Keratinocyte (primary cell): ENCODE results near the gene LIPT2. TPM values are rescaled to one million over a fixed set of nuclear protein-coding genes. Genes with fewer than 3 reads are reported as not detected.

Source experiments
- DNase-seq: peaks from one replicate; pipeline ENCODE4 v3.0.0-alpha.2; 2011; ENCODE audit warnings: low read depth, missing footprints, low spot score
- FAIRE-seq: peaks from 2 replicates; lab custom pipeline; 2011; peaks lifted over from hg19 to GRCh38; lab: Jason Lieb, UNC
- H2AFZ ChIP-seq: 2 replicates; pipeline ENCODE4 v1.6.0; 2012; ENCODE audit warnings: low read length, control low read depth, inconsistent platforms; ENCODE audit not compliant: control insufficient read depth
- H3K27ac ChIP-seq: 2 replicates; pipeline ENCODE4 v1.5.1; 2011; ENCODE audit warnings: low read length; ENCODE audit not compliant: control insufficient read depth, insufficient read depth
- H3K27me3 ChIP-seq: 3 replicates; pipeline ENCODE4 v1.6.0; 2011; ENCODE audit warnings: low read length; ENCODE audit not compliant: control insufficient read depth, insufficient read depth; ENCODE audit errors: extremely low read depth
- H3K36me3 ChIP-seq, 2 experiments: 2 replicates in 1 of 2; 3 replicates in 1 of 2; pipeline ENCODE4 v1.5.1; 2011; ENCODE audit warnings: low read length in 2 of 2, mild to moderate bottlenecking in 1 of 2; ENCODE audit not compliant: control insufficient read depth in 2 of 2, insufficient read depth in 2 of 2; ENCODE audit errors: extremely low read depth in 1 of 2
- H3K4me1 ChIP-seq: 3 replicates; pipeline ENCODE4 v1.5.1; 2011; ENCODE audit warnings: low read length; ENCODE audit not compliant: control insufficient read depth, insufficient read depth; ENCODE audit errors: extremely low read depth
- H3K4me2 ChIP-seq: 3 replicates; pipeline ENCODE4 v1.6.0; 2011; ENCODE audit warnings: low read depth, low read length; ENCODE audit not compliant: control insufficient read depth, insufficient read depth; ENCODE audit errors: extremely low read depth
- H3K4me3 ChIP-seq, 3 experiments: fragments of 200-600 bp in 1 of 3; sonication (generic) in 1 of 3; 2 replicates in 2 of 3; 3 replicates in 1 of 3; pipeline ENCODE4 v1.5.1; 2011 to 2016; ENCODE audit warnings: low read length in 3 of 3, mild to moderate bottlenecking in 3 of 3, control low read depth in 2 of 3, inconsistent platforms in 1 of 3, low read depth in 1 of 3, mixed read lengths in 1 of 3, mixed run types in 1 of 3, moderate library complexity in 1 of 3; ENCODE audit not compliant: control insufficient read depth in 2 of 3, insufficient read depth in 2 of 3; ENCODE audit errors: extremely low read depth in 1 of 3
- H3K79me2 ChIP-seq: 2 replicates; pipeline ENCODE4 v1.6.0; 2012; ENCODE audit warnings: low read length; ENCODE audit not compliant: control insufficient read depth, insufficient read depth
- H3K9ac ChIP-seq: 3 replicates; pipeline ENCODE4 v1.6.0; 2011; ENCODE audit warnings: low read length; ENCODE audit not compliant: control insufficient read depth, insufficient read depth; ENCODE audit errors: extremely low read depth
- H3K9me1 ChIP-seq: 3 replicates; pipeline ENCODE4 v1.6.0; 2011; ENCODE audit warnings: low read length; ENCODE audit not compliant: control insufficient read depth, insufficient read depth; ENCODE audit errors: extremely low read depth
- H3K9me3 ChIP-seq: 2 replicates; pipeline ENCODE4 v1.5.1; 2012; ENCODE audit warnings: low read depth, low read length; ENCODE audit not compliant: control insufficient read depth
- H4K20me1 ChIP-seq: 3 replicates; pipeline ENCODE4 v1.6.0; 2011; ENCODE audit warnings: low read length; ENCODE audit not compliant: control insufficient read depth, insufficient read depth; ENCODE audit errors: extremely low read depth
- CTCF ChIP-seq, 3 experiments: IDR thresholded peaks in 1 of 3; conservative IDR thresholded peaks in 1 of 3; optimal IDR thresholded peaks in 1 of 3; 2 replicates in 2 of 3; 3 replicates in 1 of 3; pipeline versions ENCODE3 to v1.5.1; 2011; ENCODE audit warnings: low read length in 3 of 3, mild to moderate bottlenecking in 3 of 3, moderate library complexity in 2 of 3, control low read depth in 1 of 3, inconsistent platforms in 1 of 3; ENCODE audit not compliant: insufficient read depth in 2 of 3; ENCODE audit errors: extremely low read depth in 1 of 3
- EZH2 ChIP-seq: IDR thresholded peaks from one replicate; pipeline ENCODE4 v1.6.1; 2012; ENCODE audit warnings: inconsistent platforms, mild to moderate bottlenecking, low read length, moderate library complexity
- dilution Hi-C: fragments of 300-500 bp; cut with MboI; formaldehyde crosslinking; loops from one replicate; pipeline ENCODE4 v1.7.0; 2020; ENCODE audit warnings: low sequenced_read_pairs; ENCODE audit not compliant: extremely low pct_ligation_motif_present
- polyA plus RNA-seq, 5 experiments: library from polyadenylated mRNA; depleted of rRNA in 3 of 5; stranded (reverse) in 3 of 5; stranded (forward) in 1 of 5; unstranded in 1 of 5; fragments of >200 nt; gene quantifications; 1 replicate in 1 of 5; 2 replicates in 3 of 5; 3 replicates in 1 of 5; pipeline versions ENCODE4 v1.2.1 to v1.2.3, GENCODE V29; 2011 to 2012; ENCODE audit warnings: missing spikeins in 2 of 5, low read depth in 1 of 5, low replicate concordance in 1 of 5

Gene LIPT2
- polyA plus RNA-seq, 1 donor (not counting 4 experiments of a cell fraction or from before 2014, with no cell fraction given) = 2.3 TPM

- H3K9me3 ChIP-seq = no peaks in the 10 kb centered on the region
- no peak for FAIRE-seq
- dilution Hi-C loops = no loop called here
Observed at GRCh38 chr11:74476536-74476935, 17.0 kb downstream of the LIPT2 start.

GRCh38 chr11:74474316-74474715 lies 19.2 kb downstream of the LIPT2 start:
- H3K9me3 ChIP-seq = no peaks in the 10 kb centered on the region
- no peak for TF ChIP-seq EZH2
- no peak for FAIRE-seq
- H3K79me2 ChIP-seq = no peaks in the 10 kb centered on the region
- H3K4me1 ChIP-seq = no peaks in the 10 kb centered on the region
- H3K27ac ChIP-seq = no peak overlapping the region
- H4K20me1 ChIP-seq = no peaks in the 10 kb centered on the region
- H3K9me1 ChIP-seq = no peaks in the 10 kb centered on the region
- dilution Hi-C loops = no loop called here
- H3K27me3 ChIP-seq = peaks cover 8% of the 10 kb centered on the region
- DNase-seq = no peak
- no peak overlapping the region for H3K9ac ChIP-seq
- no peak overlapping the region for H2AFZ ChIP-seq
- H3K4me2 ChIP-seq = no peak overlapping the region
- H3K36me3 ChIP-seq = no peaks in the 10 kb centered on the region
- no peak overlapping the region for H3K4me3 ChIP-seq

More at GRCh38 chr11:74476536-74476935, 17.0 kb downstream of the LIPT2 start:
- TF ChIP-seq CTCF (optimal IDR thresholded peaks at IDR 0.05 in 1 of 3, IDR thresholded peaks at IDR 0.05 in 1 of 3, conservative IDR thresholded peaks at IDR 0.05 in 1 of 3; ENCODE audit: extremely low read depth in 1 of 3, insufficient read depth in 2 of 3, low read length in 3 of 3) (no peak), EZH2 (no peak)
- Histone ChIP-seq H3K4me2 (no peak overlapping the region), H3K9me1 (no peaks in the 10 kb centered on the region), H3K9ac (no peak overlapping the region), H4K20me1 (no peaks in the 10 kb centered on the region), H3K27me3 (peaks cover 8% of the 10 kb centered on the region), H2AFZ (no peak overlapping the region), H3K4me1 (no peaks in the 10 kb centered on the region), H3K36me3 (no peaks in the 10 kb centered on the region), H3K4me3 (no peak overlapping the region), H3K79me2 (no peaks in the 10 kb centered on the region), H3K27ac (no peak overlapping the region)
- no peak for DNase-seq
